ENCODE data around the gene ZNF862.

ZNF862 gene

GRCh38 chr7:149843566-149843965 is 5.4 kb downstream of the ZNF862 start:
- H3K27me3 Mint-ChIP-seq, result no peaks in the 10 kb centered on the region

GRCh38 chr7:149844445-149844844 is 6.3 kb downstream of the ZNF862 start:
- no peaks in the 10 kb centered on the region for H3K27me3 Mint-ChIP-seq
- no peak overlapping the region for H3K4me3 Mint-ChIP-seq
- H3K9me3 Mint-ChIP-seq, result no peaks in the 10 kb centered on the region
- no peaks in the 10 kb centered on the region for H3K36me3 Mint-ChIP-seq (ENCODE audit: low read depth)
- H3K4me1 Mint-ChIP-seq (ENCODE audit: low read depth), result peaks cover 23% of the 10 kb centered on the region
- no peak overlapping the region for H3K27ac Mint-ChIP-seq

More at GRCh38 chr7:149843566-149843965, 5.4 kb downstream of the ZNF862 start:
- Mint-ChIP-seq H3K4me3 (no peak overlapping the region), H3K9me3 (no peaks in the 10 kb centered on the region), H3K4me1 (ENCODE audit: low read depth) (peaks cover 30% of the 10 kb centered on the region), H3K36me3 (ENCODE audit: low read depth) (no peaks in the 10 kb centered on the region), H3K27ac (no peak overlapping the region)

GRCh38 chr7:149845257-149845980 is 7.2 kb downstream of the ZNF862 start:
- Mint-ChIP-seq H3K36me3 (ENCODE audit: low read depth) (no peaks in the 10 kb centered on the region), H3K9me3 (no peaks in the 10 kb centered on the region), H3K4me1 (ENCODE audit: low read depth) (peaks cover 24% of the 10 kb centered on the region), H3K27me3 (no peaks in the 10 kb centered on the region), H3K27ac (no peak overlapping the region), H3K4me3 (no peak overlapping the region)

GRCh38 chr7:149846021-149846420 is 7.8 kb downstream of the ZNF862 start:
- Mint-ChIP-seq H3K9me3 (no peaks in the 10 kb centered on the region), H3K4me1 (ENCODE audit: low read depth) (peaks cover 19% of the 10 kb centered on the region), H3K4me3 (no peak overlapping the region), H3K36me3 (ENCODE audit: low read depth) (no peaks in the 10 kb centered on the region), H3K27ac (no peak overlapping the region), H3K27me3 (no peaks in the 10 kb centered on the region)

GRCh38 chr7:149846436-149847046 is 8.4 kb downstream of the ZNF862 start:
- Mint-ChIP-seq H3K36me3 (ENCODE audit: low read depth) (no peaks in the 10 kb centered on the region), H3K4me3 (no peak overlapping the region), H3K9me3 (no peaks in the 10 kb centered on the region), H3K4me1 (ENCODE audit: low read depth) (peaks cover 18% of the 10 kb centered on the region), H3K27ac (peak overlapping the region; percentile 12), H3K27me3 (no peaks in the 10 kb centered on the region)

- Mint-ChIP-seq H3K9me3 (no peaks in the 10 kb centered on the region), H3K27me3 (no peaks in the 10 kb centered on the region), H3K36me3 (ENCODE audit: low read depth) (no peaks in the 10 kb centered on the region), H3K4me1 (ENCODE audit: low read depth) (peaks cover 23% of the 10 kb centered on the region), H3K4me3 (no peak overlapping the region), H3K27ac (no peak overlapping the region)
These were observed 11.0 kb downstream of the ZNF862 start for GRCh38 chr7:149849174-149849573.

GRCh38 chr7:149850007-149850594 is 11.9 kb downstream of the ZNF862 start:
- Mint-ChIP-seq H3K9me3 (no peaks in the 10 kb centered on the region), H3K36me3 (ENCODE audit: low read depth) (no peaks in the 10 kb centered on the region), H3K27ac (no peak overlapping the region), H3K4me1 (ENCODE audit: low read depth) (peaks cover 33% of the 10 kb centered on the region), H3K4me3 (peak overlapping the region; percentile 39), H3K27me3 (no peaks in the 10 kb centered on the region)

GRCh38 chr7:149850716-149851115 is 12.5 kb downstream of the ZNF862 start:
- peaks cover 39% of the 10 kb centered on the region for H3K4me1 Mint-ChIP-seq (ENCODE audit: low read depth)
- H3K27me3 Mint-ChIP-seq, result no peaks in the 10 kb centered on the region
- H3K27ac Mint-ChIP-seq, result no peak overlapping the region
- H3K36me3 Mint-ChIP-seq (ENCODE audit: low read depth), result no peaks in the 10 kb centered on the region
- H3K4me3 Mint-ChIP-seq, result no peak overlapping the region
- no peaks in the 10 kb centered on the region for H3K9me3 Mint-ChIP-seq

GRCh38 chr7:149851449-149851848 is 13.3 kb downstream of the ZNF862 start:
- Mint-ChIP-seq H3K36me3 (ENCODE audit: low read depth) (no peaks in the 10 kb centered on the region), H3K4me1 (ENCODE audit: low read depth) (peaks cover 45% of the 10 kb centered on the region), H3K4me3 (no peak overlapping the region), H3K9me3 (no peaks in the 10 kb centered on the region), H3K27ac (no peak overlapping the region), H3K27me3 (no peaks in the 10 kb centered on the region)

- Mint-ChIP-seq H3K27me3 (no peaks in the 10 kb centered on the region), H3K9me3 (no peaks in the 10 kb centered on the region), H3K4me3 (no peak overlapping the region), H3K4me1 (ENCODE audit: low read depth) (peaks cover 51% of the 10 kb centered on the region), H3K36me3 (ENCODE audit: low read depth) (no peaks in the 10 kb centered on the region), H3K27ac (no peak overlapping the region)
These were observed 15.0 kb downstream of the ZNF862 start for GRCh38 chr7:149853157-149853556.

GRCh38 chr7:149854611-149855360 is 16.6 kb downstream of the ZNF862 start:
- H3K36me3 Mint-ChIP-seq (ENCODE audit: low read depth), result peaks cover 5% of the 10 kb centered on the region
- H3K27ac Mint-ChIP-seq, result no peak overlapping the region
- H3K4me3 Mint-ChIP-seq, result no peak overlapping the region
- no peaks in the 10 kb centered on the region for H3K9me3 Mint-ChIP-seq
- H3K4me1 Mint-ChIP-seq (ENCODE audit: low read depth), result peaks cover 51% of the 10 kb centered on the region
- no peaks in the 10 kb centered on the region for H3K27me3 Mint-ChIP-seq

- H3K36me3 Mint-ChIP-seq (ENCODE audit: low read depth), result peaks cover 5% of the 10 kb centered on the region
- peaks cover 44% of the 10 kb centered on the region for H3K4me1 Mint-ChIP-seq (ENCODE audit: low read depth)
- peak overlapping the region; percentile 62 for H3K4me3 Mint-ChIP-seq
- H3K9me3 Mint-ChIP-seq, result no peaks in the 10 kb centered on the region
- no peaks in the 10 kb centered on the region for H3K27me3 Mint-ChIP-seq
- H3K27ac Mint-ChIP-seq, result peak overlapping the region; percentile 79
These were observed 17.5 kb downstream of the ZNF862 start for GRCh38 chr7:149855361-149856305.

- Mint-ChIP-seq H3K4me3 (peak overlapping the region; percentile 62), H3K27ac (peak overlapping the region; percentile 82), H3K4me1 (ENCODE audit: low read depth) (peaks cover 44% of the 10 kb centered on the region), H3K9me3 (no peaks in the 10 kb centered on the region), H3K27me3 (no peaks in the 10 kb centered on the region), H3K36me3 (ENCODE audit: low read depth) (peaks cover 5% of the 10 kb centered on the region)
These were observed 18.4 kb downstream of the ZNF862 start for GRCh38 chr7:149856583-149856982.

GRCh38 chr7:149859369-149859768 is 21.2 kb downstream of the ZNF862 start:
- no peak overlapping the region for H3K4me3 Mint-ChIP-seq
- H3K4me1 Mint-ChIP-seq (ENCODE audit: low read depth), result peaks cover 39% of the 10 kb centered on the region
- H3K27ac Mint-ChIP-seq, result no peak overlapping the region
- peaks cover 5% of the 10 kb centered on the region for H3K36me3 Mint-ChIP-seq (ENCODE audit: low read depth)
- no peaks in the 10 kb centered on the region for H3K27me3 Mint-ChIP-seq
- H3K9me3 Mint-ChIP-seq, result no peaks in the 10 kb centered on the region
